Panc1 (cell line): ENCODE results near the gene PRKCQ. TPM values are rescaled to one million over a fixed set of nuclear protein-coding genes. Genes with fewer than 3 reads are reported as not detected.

Experiments
- ATAC-seq: fragments of 200-7000 bp; cut with Tn5 transposase; 2 replicates; pipeline ENCODE4 v1.9.1; 2020; ENCODE audit warnings: mild to moderate bottlenecking, moderate library complexity
- BruUV-seq: library from RNA; stranded (reverse); fragments of 400-500 nt; replicated peaks from 2 replicates; lab custom pipeline; 2021; lab: Mats Ljungman, UMichigan
- CTCF ChIA-PET: fragments of 300-600 bp; sonication (Branson Sonifier 250); formaldehyde crosslinking; loops from one replicate; lab custom pipeline; 2022; ENCODE audit warnings: antibody characterized with exemption; lab: Charles Lee
- POLR2A ChIA-PET: fragments of 300-600 bp; sonication (Branson Sonifier 250); formaldehyde crosslinking; loops from one replicate; lab custom pipeline; 2022; ENCODE audit warnings: antibody characterized with exemption; lab: Charles Lee
- DNase-seq: peaks from one replicate; pipeline ENCODE4 v3.0.0-alpha.2; 2010; ENCODE audit warnings: low read depth, low spot score
- H3K27ac ChIP-seq: 2 replicates; pipeline ENCODE4 v1.5.1; 2011; ENCODE audit warnings: mild to moderate bottlenecking, low read length, inconsistent platforms
- H3K27me3 ChIP-seq: fragments of 200-500 bp; sonication (Bioruptor generic); 2 replicates; pipeline ENCODE4 v1.6.0; 2014; ENCODE audit warnings: low read length, inconsistent platforms; ENCODE audit not compliant: control insufficient read depth, insufficient read depth
- H3K36me3 ChIP-seq: fragments of 200-500 bp; sonication (Bioruptor generic); 2 replicates; pipeline ENCODE4 v1.5.1; 2014; ENCODE audit warnings: inconsistent platforms, mild to moderate bottlenecking, low read length, moderate library complexity; ENCODE audit not compliant: control insufficient read depth, insufficient read depth
- H3K4me1 ChIP-seq: 2 replicates; pipeline ENCODE4 v1.5.1; 2011; ENCODE audit warnings: inconsistent platforms, mild to moderate bottlenecking, low read length, moderate library complexity; ENCODE audit not compliant: control insufficient read depth, insufficient read depth
- H3K4me3 ChIP-seq, 2 experiments: 2 replicates each; pipeline ENCODE4 v1.5.1; 2011 to 2012; ENCODE audit warnings: low read depth in 2 of 2, low read length in 2 of 2, mild to moderate bottlenecking in 2 of 2, inconsistent platforms in 1 of 2, moderate library complexity in 1 of 2
- H3K9me3 ChIP-seq: fragments of 200-500 bp; sonication (Bioruptor generic); 2 replicates; pipeline ENCODE4 v1.5.1; 2014; ENCODE audit warnings: low read depth, mild to moderate bottlenecking, inconsistent platforms, low read length, moderate library complexity; ENCODE audit not compliant: control insufficient read depth, insufficient read depth
- CTCF ChIP-seq: fragments of 450-650 bp; IDR thresholded peaks from 2 replicates; pipeline ENCODE4 v1.5.1; 2017; ENCODE audit warnings: mild to moderate bottlenecking
- POLR2AphosphoS5 ChIP-seq: IDR thresholded peaks from 2 replicates; pipeline ENCODE4 v1.6.1; 2012; ENCODE audit warnings: mild to moderate bottlenecking, low read depth, low read length, moderate library complexity
- REST ChIP-seq, 2 experiments: IDR thresholded peaks; 2 replicates each; pipeline ENCODE4 v1.6.1; 2011 to 2012; ENCODE audit warnings: low read depth in 2 of 2, control low read depth in 1 of 2, low read length in 1 of 2, mild to moderate bottlenecking in 1 of 2, moderate library complexity in 1 of 2; ENCODE audit not compliant: insufficient read depth in 1 of 2
- SIN3A ChIP-seq: IDR thresholded peaks from 2 replicates; pipeline ENCODE4 v1.6.1; 2012; ENCODE audit warnings: low read depth, mild to moderate bottlenecking, low read length, moderate library complexity, borderline replicate concordance; ENCODE audit not compliant: insufficient read depth
- TCF7L2 ChIP-seq: IDR thresholded peaks from 2 replicates; pipeline ENCODE4 v1.6.1; 2011; ENCODE audit warnings: mild to moderate bottlenecking, low read depth, low read length, inconsistent platforms
- in situ Hi-C: cut with HindIII; loops from 2 replicates; pipeline ENCODE4 v1.10.0; 2016; ENCODE audit warnings: low sequenced_read_pairs, low pct_unique_long_range_greater_than_20kb
- intact Hi-C: fragments of 100-400 bp; cut with micrococcal nuclease; formaldehyde crosslinking; loops from one replicate; pipeline ENCODE4 v1.10.0; 2022; ENCODE audit not compliant: unreplicated experiment
- total RNA-seq: library from RNA; stranded (reverse); gene quantifications from one replicate; pipeline ENCODE4 v1.2.1, GENCODE V29; 2021; ENCODE audit not compliant: unreplicated experiment

PRKCQ gene
- total RNA-seq, 1 experiment from 2014 or later, result 0.23 TPM

GRCh38 chr10:6576326-6576725 lies 3.8 kb downstream of the PRKCQ start:
- POLR2A ChIA-PET, result no interaction called here
- Histone ChIP-seq H3K27me3 (peaks cover 10% of the 10 kb centered on the region), H3K27ac (no peak overlapping the region), H3K9me3 (no peaks in the 10 kb centered on the region), H3K4me3 (no peak overlapping the region), H3K4me1 (no peaks in the 10 kb centered on the region), H3K36me3 (no peaks in the 10 kb centered on the region)
- DNase-seq, result no peak
- in situ Hi-C loops (no loop called here), intact Hi-C loops (no loop called here)
- ATAC-seq, result no peak
- CTCF ChIA-PET, result no interaction called here
- no TSS peak for BruUV-seq
- TF ChIP-seq TCF7L2, result no peak
- TF ChIP-seq CTCF, result no peak
- TF ChIP-seq SIN3A, result no peak
- no peak for TF ChIP-seq REST (IDR thresholded peaks at IDR 0.05; ENCODE audit: insufficient read depth in 1 of 2, low read depth in 2 of 2, low read length in 1 of 2)
- no peak for TF ChIP-seq POLR2AphosphoS5

GRCh38 chr10:6574664-6575176 lies 5.4 kb downstream of the PRKCQ start:
- POLR2A ChIA-PET, result no interaction called here
- H3K36me3 ChIP-seq, result no peaks in the 10 kb centered on the region
- ATAC-seq, result no peak
- peaks cover 10% of the 10 kb centered on the region for H3K27me3 ChIP-seq
- CTCF ChIA-PET, result no interaction called here
- no peak for DNase-seq
- intact Hi-C loops, result no loop called here
- H3K4me1 ChIP-seq, result no peaks in the 10 kb centered on the region
- no TSS peak for BruUV-seq
- no peak overlapping the region for H3K4me3 ChIP-seq
- in situ Hi-C loops, result no loop called here
- no peaks in the 10 kb centered on the region for H3K9me3 ChIP-seq
- H3K27ac ChIP-seq, result no peak overlapping the region
- TF ChIP-seq CTCF (no peak), POLR2AphosphoS5 (no peak), REST (IDR thresholded peaks at IDR 0.05; ENCODE audit: insufficient read depth in 1 of 2, low read depth in 2 of 2, low read length in 1 of 2) (no peak), TCF7L2 (no peak), SIN3A (no peak)
